PC-9 (cell line): ENCODE data around the gene TBPL2. TPM values are rescaled to one million over a fixed set of nuclear protein-coding genes. Genes with fewer than 3 reads are reported as not detected.

Experiments used
- BruUV-seq: library from RNA; stranded (reverse); fragments of 400-500 nt; replicated peaks from 2 replicates; lab custom pipeline; 2021; lab: Mats Ljungman, UMichigan
- CTCF ChIA-PET: fragments of 300-600 bp; sonication (Branson Sonifier 250); formaldehyde crosslinking; loops from one replicate; lab custom pipeline; 2022; ENCODE audit warnings: antibody characterized with exemption; lab: Charles Lee
- POLR2A ChIA-PET: fragments of 300-600 bp; sonication (Branson Sonifier 250); formaldehyde crosslinking; loops from one replicate; lab custom pipeline; 2022; ENCODE audit warnings: antibody characterized with exemption; ENCODE audit not compliant: unreplicated experiment; lab: Charles Lee
- DNase-seq, 2 experiments: peaks; one replicate each; pipeline versions ENCODE4 v3.0.0 to v3.0.0-alpha.2; 2015 to 2022; ENCODE audit warnings: mixed read lengths in 1 of 2
- H2AFZ ChIP-seq: fragments of 200-600 bp; sonication (generic); 2 replicates; pipeline ENCODE4 v1.8.1; 2017; ENCODE audit warnings: antibody characterized with exemption
- H3F3A ChIP-seq: fragments of 200-600 bp; sonication (generic); 2 replicates; pipeline ENCODE4 v1.8.1; 2017; ENCODE audit warnings: antibody characterized with exemption, mild to moderate bottlenecking, low read depth; ENCODE audit not compliant: insufficient read depth
- H3K27ac ChIP-seq: fragments of 200-600 bp; sonication (generic); 2 replicates; pipeline ENCODE4 v1.6.1; 2016; ENCODE audit warnings: mixed run types
- H3K27me3 ChIP-seq: fragments of 200-600 bp; sonication (generic); 2 replicates; pipeline ENCODE4 v1.6.1; 2016; ENCODE audit warnings: low read depth, mixed run types; ENCODE audit not compliant: insufficient read depth
- H3K36me3 ChIP-seq: fragments of 200-600 bp; sonication (generic); 2 replicates; pipeline ENCODE4 v1.6.1; 2016; ENCODE audit warnings: low read depth, mixed run types
- H3K4me1 ChIP-seq: fragments of 200-600 bp; sonication (generic); replicated peaks from 2 replicates; pipeline ENCODE4 v1.6.1; 2016; ENCODE audit warnings: mixed run types; ENCODE audit not compliant: insufficient read depth
- H3K4me2 ChIP-seq: fragments of 200-600 bp; sonication (generic); 2 replicates; pipeline ENCODE4 v1.6.1; 2017; ENCODE audit warnings: mixed run types
- H3K4me3 ChIP-seq: fragments of 200-600 bp; sonication (generic); 2 replicates; pipeline ENCODE4 v1.6.1; 2016; ENCODE audit warnings: mixed run types
- H3K79me2 ChIP-seq: fragments of 200-600 bp; sonication (generic); 2 replicates; pipeline ENCODE4 v1.6.1; 2017; ENCODE audit warnings: low read depth, mixed run types
- H3K9me2 ChIP-seq: fragments of 200-600 bp; sonication (generic); 2 replicates; pipeline ENCODE4 v1.8.1; 2017; ENCODE audit warnings: mild to moderate bottlenecking; ENCODE audit not compliant: insufficient read depth
- H3K9me3 ChIP-seq: fragments of 200-600 bp; sonication (generic); 2 replicates; pipeline ENCODE4 v1.8.1; 2016; ENCODE audit warnings: low read depth; ENCODE audit not compliant: insufficient read depth
- H4K20me1 ChIP-seq: fragments of 200-600 bp; sonication (generic); 2 replicates; pipeline ENCODE4 v1.8.1; 2017; ENCODE audit not compliant: insufficient read depth
- EZH2 ChIP-seq: fragments of 200-600 bp; sonication (generic); IDR thresholded peaks from 2 replicates; pipeline ENCODE4 v1.8.0; 2017; ENCODE audit warnings: antibody characterized with exemption, low read depth
- intact Hi-C: fragments of 100-400 bp; cut with micrococcal nuclease; formaldehyde crosslinking; loops from one replicate; pipeline ENCODE4 v1.10.0; 2022; ENCODE audit not compliant: unreplicated experiment
- total RNA-seq: library from RNA; stranded (reverse); gene quantifications from 2 replicates; pipeline ENCODE4 v1.2.3, GENCODE V29; 2021
- TF ChIP-seq, protein P1 (sequence below): fragments of 200-600 bp; sonication (generic); conservative IDR thresholded peaks from 2 replicates; pipeline ENCODE4 v1.6.1; 2017; ENCODE audit warnings: mixed run types, antibody characterized with exemption, mild to moderate bottlenecking, moderate library complexity

TBPL2 gene
- total RNA-seq, 1 experiment from 2014 or later: not detected

DNA sequence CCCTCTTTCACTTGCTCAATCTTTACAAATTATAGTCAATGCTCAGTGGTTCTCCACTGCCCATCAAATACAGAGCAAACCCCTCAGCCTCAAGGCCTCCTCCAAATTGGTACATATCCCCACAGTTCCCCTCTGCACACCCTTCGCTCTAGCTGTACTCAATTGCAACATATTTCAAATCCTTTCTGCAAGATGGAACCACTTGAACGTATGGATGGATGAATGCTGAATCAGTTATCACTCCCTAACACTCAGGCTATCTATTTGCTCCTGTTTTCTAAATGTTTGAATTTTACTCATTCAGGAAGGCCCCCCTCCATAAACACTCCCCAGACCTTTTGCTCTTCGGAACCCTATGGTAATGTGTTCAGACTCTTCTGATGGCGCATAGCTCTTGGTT lies 53.3 kb downstream of the TBPL2 start:
- ChIA-PET POLR2A (no interaction called here), CTCF (no interaction called here)
- H3K36me3 ChIP-seq: peaks cover 8% of the 10 kb centered on the region; the same call in 1 of the 2 replicates
- no peaks in the 10 kb centered on the region for H3K79me2 ChIP-seq
- H3K27ac ChIP-seq: no peak overlapping the region
- TF ChIP-seq, protein P1, sequence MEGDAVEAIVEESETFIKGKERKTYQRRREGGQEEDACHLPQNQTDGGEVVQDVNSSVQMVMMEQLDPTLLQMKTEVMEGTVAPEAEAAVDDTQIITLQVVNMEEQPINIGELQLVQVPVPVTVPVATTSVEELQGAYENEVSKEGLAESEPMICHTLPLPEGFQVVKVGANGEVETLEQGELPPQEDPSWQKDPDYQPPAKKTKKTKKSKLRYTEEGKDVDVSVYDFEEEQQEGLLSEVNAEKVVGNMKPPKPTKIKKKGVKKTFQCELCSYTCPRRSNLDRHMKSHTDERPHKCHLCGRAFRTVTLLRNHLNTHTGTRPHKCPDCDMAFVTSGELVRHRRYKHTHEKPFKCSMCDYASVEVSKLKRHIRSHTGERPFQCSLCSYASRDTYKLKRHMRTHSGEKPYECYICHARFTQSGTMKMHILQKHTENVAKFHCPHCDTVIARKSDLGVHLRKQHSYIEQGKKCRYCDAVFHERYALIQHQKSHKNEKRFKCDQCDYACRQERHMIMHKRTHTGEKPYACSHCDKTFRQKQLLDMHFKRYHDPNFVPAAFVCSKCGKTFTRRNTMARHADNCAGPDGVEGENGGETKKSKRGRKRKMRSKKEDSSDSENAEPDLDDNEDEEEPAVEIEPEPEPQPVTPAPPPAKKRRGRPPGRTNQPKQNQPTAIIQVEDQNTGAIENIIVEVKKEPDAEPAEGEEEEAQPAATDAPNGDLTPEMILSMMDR: no peak
- TF ChIP-seq EZH2: no peak
- H3K27me3 ChIP-seq: no peaks in the 10 kb centered on the region
- no peak for DNase-seq
- no peak overlapping the region for H2AFZ ChIP-seq
- H3K4me2 ChIP-seq: no peak overlapping the region
- no peaks in the 10 kb centered on the region for H3K9me2 ChIP-seq
- no TSS peak for BruUV-seq
- H3K4me1 ChIP-seq: 0 out of 2 replicates have a peak, but pooled peaks cover 6% of the 10 kb centered on the region
- H3K4me3 ChIP-seq: no peak overlapping the region
- intact Hi-C loops: no loop called here
- H3F3A ChIP-seq: peaks cover 14% of the 10 kb centered on the region; the same call in 1 of the 2 replicates
- no peaks in the 10 kb centered on the region for H3K9me3 ChIP-seq
- H4K20me1 ChIP-seq: 0 out of 2 replicates have a peak, but pooled peaks cover 4% of the 10 kb centered on the region

DNA sequence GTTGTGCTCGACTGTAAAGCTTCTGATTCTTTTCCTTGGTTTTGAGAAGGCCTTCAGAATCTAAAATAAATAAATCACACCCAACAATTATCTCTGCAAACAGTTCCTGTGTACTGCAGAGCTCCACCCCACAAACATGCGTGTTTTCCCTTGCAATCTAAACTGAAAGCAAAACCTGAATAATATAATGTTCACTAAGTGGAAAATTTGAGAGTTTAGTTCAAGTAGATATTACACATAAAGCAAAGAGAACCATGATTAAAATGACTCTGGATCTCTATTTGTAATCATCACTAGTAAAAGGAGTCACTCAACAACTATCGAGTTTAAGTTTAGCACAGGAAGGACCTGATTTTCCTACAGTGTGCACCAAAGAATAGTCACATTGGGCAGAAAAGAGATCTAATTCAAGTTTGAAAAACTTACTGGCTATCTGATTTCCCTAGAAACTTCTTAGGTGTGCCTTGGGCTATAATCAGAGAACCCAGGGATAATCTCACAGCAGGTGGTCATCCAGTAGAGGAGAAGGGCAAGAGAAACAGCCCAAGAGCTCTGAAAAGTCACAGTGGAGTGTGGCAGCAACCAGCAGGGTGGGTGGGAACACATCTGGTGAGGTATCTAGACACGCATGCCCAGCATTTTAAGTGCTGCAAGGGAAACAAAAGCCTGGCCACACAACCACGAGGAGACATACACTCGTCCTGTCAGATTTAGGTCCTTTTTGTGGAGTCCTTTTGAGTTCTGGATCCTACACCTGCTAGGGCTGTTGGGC lies 54.2 kb downstream of the TBPL2 start:
- intact Hi-C loops: no loop called here
- H3K79me2 ChIP-seq: no peaks in the 10 kb centered on the region
- ChIA-PET POLR2A (interaction anchor here (0.5 to 0.8 kb wide), 3 partner anchors 17 to 334 kb away, joined by 3 to 6 read pairs (median 6); no protein-coding TSS in a partner anchor), CTCF (interaction anchor here (0.5 kb wide), 1 partner anchor 11 kb away, joined by 6 read pairs; no protein-coding TSS in a partner anchor)
- no peaks in the 10 kb centered on the region for H3K9me3 ChIP-seq
- no TSS peak for BruUV-seq
- 0 out of 2 replicates have a peak, but pooled peaks cover 9% of the 10 kb centered on the region for H3K4me1 ChIP-seq
- H3K4me3 ChIP-seq: no peak overlapping the region
- H3K4me2 ChIP-seq: peak overlapping the region; percentile 23; the same call in 1 of the 2 replicates
- H3K36me3 ChIP-seq: peaks cover 12% of the 10 kb centered on the region; the same call in 1 of the 2 replicates
- peak overlapping the region; percentile 70 for H3K27ac ChIP-seq
- no peaks in the 10 kb centered on the region for H3K27me3 ChIP-seq
- no peak overlapping the region for H2AFZ ChIP-seq
- no peaks in the 10 kb centered on the region for H3K9me2 ChIP-seq
- no peak for DNase-seq
- H3F3A ChIP-seq: peaks cover 14% of the 10 kb centered on the region; the same call in 1 of the 2 replicates
- 0 out of 2 replicates have a peak, but pooled peaks cover 4% of the 10 kb centered on the region for H4K20me1 ChIP-seq
- TF ChIP-seq EZH2: no peak
- TF ChIP-seq, protein P1: no peak

DNA sequence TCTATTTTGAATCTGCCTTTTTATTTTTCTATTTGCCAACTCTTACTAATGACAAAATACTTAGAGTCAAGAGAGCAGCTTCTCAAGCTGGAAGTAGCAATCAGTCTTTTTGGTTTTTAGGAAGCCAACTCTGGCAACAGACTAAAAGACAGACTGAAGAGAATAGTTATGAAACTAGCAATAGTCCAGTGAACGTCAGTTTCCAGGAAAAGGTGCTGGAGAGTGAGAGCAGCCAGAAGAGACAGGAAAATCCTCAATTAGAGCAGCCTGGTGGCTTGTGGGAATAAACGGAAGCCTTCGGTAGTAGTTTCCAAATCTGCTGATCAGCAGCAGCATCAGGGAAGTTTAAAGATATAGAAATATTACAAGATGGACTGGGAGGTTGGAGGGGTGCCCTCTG lies 55.9 kb downstream of the TBPL2 start:
- POLR2A ChIA-PET: interaction anchor here (0.7 kb wide), 1 partner anchor 1102 kb away, joined by 7 read pairs; no protein-coding TSS in a partner anchor
- H3K4me3 ChIP-seq: no peak overlapping the region

More for the DNA sequence above, 55.9 kb downstream of the TBPL2 start:
- no TSS peak for BruUV-seq
- H3K9me2 ChIP-seq: no peaks in the 10 kb centered on the region
- no peak overlapping the region for H3K4me2 ChIP-seq
- no peaks in the 10 kb centered on the region for H3K27me3 ChIP-seq
- no peak for TF ChIP-seq EZH2
- CTCF ChIA-PET: no interaction called here
- intact Hi-C loops: no loop called here
- no peak overlapping the region for H2AFZ ChIP-seq
- peaks cover 8% of the 10 kb centered on the region; the same call in 1 of the 2 replicates for H3K36me3 ChIP-seq
- H3K79me2 ChIP-seq: no peaks in the 10 kb centered on the region
- peaks cover 14% of the 10 kb centered on the region; the same call in 1 of the 2 replicates for H3F3A ChIP-seq
- no peaks in the 10 kb centered on the region for H3K9me3 ChIP-seq
- H3K27ac ChIP-seq: peak overlapping the region; percentile 70; the same call in 1 of the 2 replicates
- H3K4me1 ChIP-seq: 0 out of 2 replicates have a peak, but pooled peaks cover 13% of the 10 kb centered on the region
- H4K20me1 ChIP-seq: 0 out of 2 replicates have a peak, but pooled peaks cover 4% of the 10 kb centered on the region
- DNase-seq: no peak
